Mammary epithelial cell (primary cell): ENCODE results near the gene ERN1.

Experiments used
- EZH2 ChIP-seq: IDR thresholded peaks from 2 replicates; pipeline ENCODE4 v1.6.1; 2012; ENCODE audit warnings: low read length, inconsistent platforms, borderline replicate concordance
- TF ChIP-seq, protein P1 (sequence below), 2 donors: IDR thresholded peaks in 1 of 2; conservative IDR thresholded peaks in 1 of 2; 2 replicates each; pipeline ENCODE4 v1.5.1; 2011 to 2012; ENCODE audit warnings: inconsistent platforms in 2 of 2, low read length in 2 of 2, mild to moderate bottlenecking in 2 of 2, control low read depth in 1 of 2, low read depth in 1 of 2; ENCODE audit not compliant: insufficient read depth in 1 of 2; ENCODE audit errors: extremely low read depth in 1 of 2

DNA sequence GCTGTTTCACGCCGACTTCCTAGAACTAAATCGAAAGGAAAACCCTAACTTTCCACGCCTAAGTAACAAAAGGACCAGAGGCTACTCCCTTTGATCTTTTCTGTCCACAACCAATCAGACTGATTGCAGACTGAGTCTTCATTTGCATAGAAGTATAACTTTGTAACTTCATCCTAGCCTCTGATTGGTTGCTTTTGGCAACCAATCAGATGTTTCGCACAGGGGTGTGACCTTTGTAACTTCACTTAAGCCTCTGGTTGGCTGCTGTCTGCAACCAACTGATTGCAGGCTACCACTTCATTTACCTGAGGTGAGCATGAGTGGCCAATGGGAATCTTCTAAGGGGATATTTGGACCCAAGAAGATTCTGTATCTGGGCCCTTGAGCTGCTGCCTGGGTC lies 92.1 kb downstream of the ERN1 start:
- TF ChIP-seq, protein P1, sequence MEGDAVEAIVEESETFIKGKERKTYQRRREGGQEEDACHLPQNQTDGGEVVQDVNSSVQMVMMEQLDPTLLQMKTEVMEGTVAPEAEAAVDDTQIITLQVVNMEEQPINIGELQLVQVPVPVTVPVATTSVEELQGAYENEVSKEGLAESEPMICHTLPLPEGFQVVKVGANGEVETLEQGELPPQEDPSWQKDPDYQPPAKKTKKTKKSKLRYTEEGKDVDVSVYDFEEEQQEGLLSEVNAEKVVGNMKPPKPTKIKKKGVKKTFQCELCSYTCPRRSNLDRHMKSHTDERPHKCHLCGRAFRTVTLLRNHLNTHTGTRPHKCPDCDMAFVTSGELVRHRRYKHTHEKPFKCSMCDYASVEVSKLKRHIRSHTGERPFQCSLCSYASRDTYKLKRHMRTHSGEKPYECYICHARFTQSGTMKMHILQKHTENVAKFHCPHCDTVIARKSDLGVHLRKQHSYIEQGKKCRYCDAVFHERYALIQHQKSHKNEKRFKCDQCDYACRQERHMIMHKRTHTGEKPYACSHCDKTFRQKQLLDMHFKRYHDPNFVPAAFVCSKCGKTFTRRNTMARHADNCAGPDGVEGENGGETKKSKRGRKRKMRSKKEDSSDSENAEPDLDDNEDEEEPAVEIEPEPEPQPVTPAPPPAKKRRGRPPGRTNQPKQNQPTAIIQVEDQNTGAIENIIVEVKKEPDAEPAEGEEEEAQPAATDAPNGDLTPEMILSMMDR (conservative IDR thresholded peaks at IDR 0.05 in 1 of 2, IDR thresholded peaks at IDR 0.05 in 1 of 2; ENCODE audit: extremely low read depth in 1 of 2, insufficient read depth in 1 of 2, low read depth in 1 of 2, low read length in 2 of 2): no peak
- no peak for TF ChIP-seq EZH2
